HepG2 (cell line): Measurements from ENCODE around the gene DQX1. TPM values are rescaled to one million over a fixed set of nuclear protein-coding genes. Genes with fewer than 3 reads are reported as not detected.

ENCODE experiments used
- DMAP1 ChIP-seq: IDR thresholded peaks from 2 replicates; pipeline ENCODE4 v1.6.1; 2016
- ETV6 ChIP-seq: sonication (generic); formaldehyde crosslinking; conservative IDR thresholded peaks from 2 replicates; pipeline ENCODE4 v1.4.0; 2020; ENCODE audit warnings: missing genetic modification reagents
- MZF1 ChIP-seq: sonication (generic); formaldehyde crosslinking; IDR thresholded peaks from 2 replicates; pipeline ENCODE4 v1.8.1; 2023; ENCODE audit warnings: mild to moderate bottlenecking, missing genetic modification reagents, borderline replicate concordance
- NFIB ChIP-seq: sonication (generic); formaldehyde crosslinking; IDR thresholded peaks from 2 replicates; pipeline ENCODE4 v1.9.0; 2021; ENCODE audit warnings: missing genetic modification reagents, mild to moderate bottlenecking, borderline replicate concordance
- NRL ChIP-seq: sonication (generic); formaldehyde crosslinking; IDR thresholded peaks from 2 replicates; pipeline ENCODE4 v1.5.0; 2020; ENCODE audit warnings: missing genetic modification reagents, mild to moderate bottlenecking, moderate library complexity, borderline replicate concordance
- RFXANK ChIP-seq: IDR thresholded peaks from 2 replicates; pipeline ENCODE4 v1.6.1; 2016
- YEATS4 ChIP-seq: sonication (generic); formaldehyde crosslinking; IDR thresholded peaks from 2 replicates; pipeline ENCODE4 v1.4.0; 2020; ENCODE audit warnings: missing genetic modification reagents, borderline replicate concordance
- ZNF121 ChIP-seq: sonication (generic); formaldehyde crosslinking; IDR thresholded peaks from 2 replicates; pipeline ENCODE4 v1.5.0; 2020; ENCODE audit warnings: mild to moderate bottlenecking, missing genetic modification reagents
- ZNF224 ChIP-seq: sonication (generic); formaldehyde crosslinking; IDR thresholded peaks from 2 replicates; pipeline ENCODE4 v1.5.0; 2020; ENCODE audit warnings: mild to moderate bottlenecking, missing genetic modification reagents
- ZNF549 ChIP-seq: sonication (generic); formaldehyde crosslinking; IDR thresholded peaks from 2 replicates; pipeline ENCODE4 v1.5.0; 2020; ENCODE audit warnings: missing genetic modification reagents
- ZNF850 ChIP-seq: sonication (generic); formaldehyde crosslinking; conservative IDR thresholded peaks from 2 replicates; pipeline ENCODE4 v1.9.0; 2021; ENCODE audit warnings: mild to moderate bottlenecking, missing genetic modification reagents
- polyA plus RNA-seq, 8 experiments: library from polyadenylated mRNA; depleted of rRNA in 3 of 8; stranded (reverse) in 7 of 8; unstranded in 1 of 8; fragments of >200 nt; fragmentation: Illumina TruSeq in 4 of 8; extraction: Trizol in 4 of 8; gene quantifications; 2 replicates each; pipeline versions ENCODE4 v1.2.1 to v1.2.3, GENCODE V29; 2011 to 2016; ENCODE audit warnings: low read depth in 4 of 8, missing spikeins in 1 of 8, mixed read lengths in 1 of 8; ENCODE audit not compliant: insufficient read depth in 1 of 8
- total RNA-seq, 5 experiments: library from RNA; depleted of rRNA; stranded (reverse); fragments of >200 nt; fragmentation: Illumina TruSeq; extraction: Trizol; gene quantifications; 2 replicates each; pipeline ENCODE4 v1.2.3, GENCODE V29; 2016; ENCODE audit warnings: low read depth in 1 of 5
- TF ChIP-seq, protein P1 (sequence below): sonication (generic); formaldehyde crosslinking; IDR thresholded peaks from 2 replicates; pipeline ENCODE4 v1.4.0; 2020; ENCODE audit warnings: missing genetic modification reagents, borderline replicate concordance
- TF ChIP-seq, protein P2 (sequence below): sonication (generic); formaldehyde crosslinking; IDR thresholded peaks from 2 replicates; pipeline ENCODE4 v1.5.0; 2020; ENCODE audit warnings: mild to moderate bottlenecking, missing genetic modification reagents, moderate library complexity
- TF ChIP-seq, protein P3 (sequence below): sonication (generic); formaldehyde crosslinking; IDR thresholded peaks from 2 replicates; pipeline ENCODE4 v1.8.0; 2023; ENCODE audit warnings: mild to moderate bottlenecking, missing genetic modification reagents
- TF ChIP-seq, protein P4 (sequence below): IDR thresholded peaks from 2 replicates; pipeline ENCODE4 v1.6.1; 2016; ENCODE audit warnings: low read depth, missing genetic modification reagents, missing compliant biosample characterization

DQX1 gene
- total and polyA plus RNA-seq, 2 of the 13 experiments (the other 11 are each of a cell fraction or from before 2014, with no cell fraction given): 27.6 to 89.8 TPM

DNA sequence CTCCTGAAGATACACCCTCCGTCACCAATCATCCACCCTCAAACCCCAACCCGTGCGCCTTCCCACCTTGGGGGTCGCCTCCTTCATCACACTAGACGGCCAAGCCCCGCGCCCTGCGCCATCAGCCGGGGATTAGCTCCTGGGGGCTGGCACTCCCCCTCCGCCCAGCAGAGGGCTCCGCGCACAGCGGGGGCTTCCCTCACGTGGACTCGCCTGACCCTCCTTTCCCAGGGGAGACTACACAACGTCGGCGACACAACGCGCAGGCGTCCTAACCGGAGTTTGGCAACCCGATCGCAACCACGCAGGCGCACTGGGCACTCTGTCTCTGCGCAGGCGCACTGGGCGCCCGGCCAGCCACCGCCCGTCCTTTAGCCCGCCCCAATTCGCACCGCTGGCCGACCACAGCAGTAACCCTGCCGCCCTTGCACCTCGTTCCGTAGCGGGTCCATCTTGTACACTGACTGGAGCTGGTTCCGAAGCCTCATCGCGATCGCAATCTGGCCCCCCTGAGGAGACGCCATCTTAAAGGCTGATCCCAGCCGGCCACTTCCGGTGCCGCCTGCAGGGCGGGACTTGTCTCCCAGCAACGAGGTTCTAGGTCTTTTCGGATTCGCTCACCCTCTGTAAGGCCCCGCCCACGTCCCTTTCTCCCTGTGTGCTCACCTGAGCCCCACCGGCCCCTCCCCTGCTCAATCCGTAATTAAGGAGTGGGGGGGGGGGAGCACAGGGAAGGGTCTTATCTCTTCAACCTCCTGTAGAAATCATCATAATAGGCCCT is 18.7 kb downstream of the DQX1 start, which contains the start of gene PCGF1 (continued):
- TF ChIP-seq, protein P1, sequence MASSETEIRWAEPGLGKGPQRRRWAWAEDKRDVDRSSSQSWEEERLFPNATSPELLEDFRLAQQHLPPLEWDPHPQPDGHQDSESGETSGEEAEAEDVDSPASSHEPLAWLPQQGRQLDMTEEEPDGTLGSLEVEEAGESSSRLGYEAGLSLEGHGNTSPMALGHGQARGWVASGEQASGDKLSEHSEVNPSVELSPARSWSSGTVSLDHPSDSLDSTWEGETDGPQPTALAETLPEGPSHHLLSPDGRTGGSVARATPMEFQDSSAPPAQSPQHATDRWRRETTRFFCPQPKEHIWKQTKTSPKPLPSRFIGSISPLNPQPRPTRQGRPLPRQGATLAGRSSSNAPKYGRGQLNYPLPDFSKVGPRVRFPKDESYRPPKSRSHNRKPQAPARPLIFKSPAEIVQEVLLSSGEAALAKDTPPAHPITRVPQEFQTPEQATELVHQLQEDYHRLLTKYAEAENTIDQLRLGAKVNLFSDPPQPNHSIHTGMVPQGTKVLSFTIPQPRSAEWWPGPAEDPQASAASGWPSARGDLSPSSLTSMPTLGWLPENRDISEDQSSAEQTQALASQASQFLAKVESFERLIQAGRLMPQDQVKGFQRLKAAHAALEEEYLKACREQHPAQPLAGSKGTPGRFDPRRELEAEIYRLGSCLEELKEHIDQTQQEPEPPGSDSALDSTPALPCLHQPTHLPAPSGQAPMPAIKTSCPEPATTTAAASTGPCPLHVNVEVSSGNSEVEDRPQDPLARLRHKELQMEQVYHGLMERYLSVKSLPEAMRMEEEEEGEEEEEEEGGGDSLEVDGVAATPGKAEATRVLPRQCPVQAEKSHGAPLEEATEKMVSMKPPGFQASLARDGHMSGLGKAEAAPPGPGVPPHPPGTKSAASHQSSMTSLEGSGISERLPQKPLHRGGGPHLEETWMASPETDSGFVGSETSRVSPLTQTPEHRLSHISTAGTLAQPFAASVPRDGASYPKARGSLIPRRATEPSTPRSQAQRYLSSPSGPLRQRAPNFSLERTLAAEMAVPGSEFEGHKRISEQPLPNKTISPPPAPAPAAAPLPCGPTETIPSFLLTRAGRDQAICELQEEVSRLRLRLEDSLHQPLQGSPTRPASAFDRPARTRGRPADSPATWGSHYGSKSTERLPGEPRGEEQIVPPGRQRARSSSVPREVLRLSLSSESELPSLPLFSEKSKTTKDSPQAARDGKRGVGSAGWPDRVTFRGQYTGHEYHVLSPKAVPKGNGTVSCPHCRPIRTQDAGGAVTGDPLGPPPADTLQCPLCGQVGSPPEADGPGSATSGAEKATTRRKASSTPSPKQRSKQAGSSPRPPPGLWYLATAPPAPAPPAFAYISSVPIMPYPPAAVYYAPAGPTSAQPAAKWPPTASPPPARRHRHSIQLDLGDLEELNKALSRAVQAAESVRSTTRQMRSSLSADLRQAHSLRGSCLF: no peak
- TF ChIP-seq, protein P2, sequence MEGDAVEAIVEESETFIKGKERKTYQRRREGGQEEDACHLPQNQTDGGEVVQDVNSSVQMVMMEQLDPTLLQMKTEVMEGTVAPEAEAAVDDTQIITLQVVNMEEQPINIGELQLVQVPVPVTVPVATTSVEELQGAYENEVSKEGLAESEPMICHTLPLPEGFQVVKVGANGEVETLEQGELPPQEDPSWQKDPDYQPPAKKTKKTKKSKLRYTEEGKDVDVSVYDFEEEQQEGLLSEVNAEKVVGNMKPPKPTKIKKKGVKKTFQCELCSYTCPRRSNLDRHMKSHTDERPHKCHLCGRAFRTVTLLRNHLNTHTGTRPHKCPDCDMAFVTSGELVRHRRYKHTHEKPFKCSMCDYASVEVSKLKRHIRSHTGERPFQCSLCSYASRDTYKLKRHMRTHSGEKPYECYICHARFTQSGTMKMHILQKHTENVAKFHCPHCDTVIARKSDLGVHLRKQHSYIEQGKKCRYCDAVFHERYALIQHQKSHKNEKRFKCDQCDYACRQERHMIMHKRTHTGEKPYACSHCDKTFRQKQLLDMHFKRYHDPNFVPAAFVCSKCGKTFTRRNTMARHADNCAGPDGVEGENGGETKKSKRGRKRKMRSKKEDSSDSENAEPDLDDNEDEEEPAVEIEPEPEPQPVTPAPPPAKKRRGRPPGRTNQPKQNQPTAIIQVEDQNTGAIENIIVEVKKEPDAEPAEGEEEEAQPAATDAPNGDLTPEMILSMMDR (CRISPR knock-in tag): peak; percentile 98
- TF ChIP-seq, protein P3, sequence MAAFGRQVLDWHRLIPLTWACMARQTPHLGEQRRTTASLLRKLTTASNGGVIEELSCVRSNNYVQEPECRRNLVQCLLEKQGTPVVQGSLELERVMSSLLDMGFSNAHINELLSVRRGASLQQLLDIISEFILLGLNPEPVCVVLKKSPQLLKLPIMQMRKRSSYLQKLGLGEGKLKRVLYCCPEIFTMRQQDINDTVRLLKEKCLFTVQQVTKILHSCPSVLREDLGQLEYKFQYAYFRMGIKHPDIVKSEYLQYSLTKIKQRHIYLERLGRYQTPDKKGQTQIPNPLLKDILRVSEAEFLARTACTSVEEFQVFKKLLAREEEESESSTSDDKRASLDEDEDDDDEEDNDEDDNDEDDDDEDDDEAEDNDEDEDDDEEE: peak; percentile 98
- TF ChIP-seq NRL (CRISPR knock-in tag) (peak; percentile 74; the same call in 1 of the 2 replicates), ZNF549 (CRISPR knock-in tag) (no peak), DMAP1 (peak; percentile 85), ZNF224 (CRISPR knock-in tag) (0 out of 2 replicates have a peak, but pooled peaks have one; percentile 15), YEATS4 (CRISPR knock-in tag) (peak; percentile 89), NFIB (CRISPR knock-in tag) (no peak), ETV6 (CRISPR knock-in tag) (0 out of 2 replicates have a peak, but pooled peaks have one; percentile 27), ZNF850 (CRISPR knock-in tag) (0 out of 2 replicates have a peak, but pooled peaks have one; percentile 33), MZF1 (peak; percentile 1; the same call in 1 of the 2 replicates), RFXANK (CRISPR knock-in tag) (no peak; the same call in 1 of the 2 replicates), ZNF121 (0 out of 2 replicates have a peak, but pooled peaks have one; percentile 24)
- TF ChIP-seq, protein P4, sequence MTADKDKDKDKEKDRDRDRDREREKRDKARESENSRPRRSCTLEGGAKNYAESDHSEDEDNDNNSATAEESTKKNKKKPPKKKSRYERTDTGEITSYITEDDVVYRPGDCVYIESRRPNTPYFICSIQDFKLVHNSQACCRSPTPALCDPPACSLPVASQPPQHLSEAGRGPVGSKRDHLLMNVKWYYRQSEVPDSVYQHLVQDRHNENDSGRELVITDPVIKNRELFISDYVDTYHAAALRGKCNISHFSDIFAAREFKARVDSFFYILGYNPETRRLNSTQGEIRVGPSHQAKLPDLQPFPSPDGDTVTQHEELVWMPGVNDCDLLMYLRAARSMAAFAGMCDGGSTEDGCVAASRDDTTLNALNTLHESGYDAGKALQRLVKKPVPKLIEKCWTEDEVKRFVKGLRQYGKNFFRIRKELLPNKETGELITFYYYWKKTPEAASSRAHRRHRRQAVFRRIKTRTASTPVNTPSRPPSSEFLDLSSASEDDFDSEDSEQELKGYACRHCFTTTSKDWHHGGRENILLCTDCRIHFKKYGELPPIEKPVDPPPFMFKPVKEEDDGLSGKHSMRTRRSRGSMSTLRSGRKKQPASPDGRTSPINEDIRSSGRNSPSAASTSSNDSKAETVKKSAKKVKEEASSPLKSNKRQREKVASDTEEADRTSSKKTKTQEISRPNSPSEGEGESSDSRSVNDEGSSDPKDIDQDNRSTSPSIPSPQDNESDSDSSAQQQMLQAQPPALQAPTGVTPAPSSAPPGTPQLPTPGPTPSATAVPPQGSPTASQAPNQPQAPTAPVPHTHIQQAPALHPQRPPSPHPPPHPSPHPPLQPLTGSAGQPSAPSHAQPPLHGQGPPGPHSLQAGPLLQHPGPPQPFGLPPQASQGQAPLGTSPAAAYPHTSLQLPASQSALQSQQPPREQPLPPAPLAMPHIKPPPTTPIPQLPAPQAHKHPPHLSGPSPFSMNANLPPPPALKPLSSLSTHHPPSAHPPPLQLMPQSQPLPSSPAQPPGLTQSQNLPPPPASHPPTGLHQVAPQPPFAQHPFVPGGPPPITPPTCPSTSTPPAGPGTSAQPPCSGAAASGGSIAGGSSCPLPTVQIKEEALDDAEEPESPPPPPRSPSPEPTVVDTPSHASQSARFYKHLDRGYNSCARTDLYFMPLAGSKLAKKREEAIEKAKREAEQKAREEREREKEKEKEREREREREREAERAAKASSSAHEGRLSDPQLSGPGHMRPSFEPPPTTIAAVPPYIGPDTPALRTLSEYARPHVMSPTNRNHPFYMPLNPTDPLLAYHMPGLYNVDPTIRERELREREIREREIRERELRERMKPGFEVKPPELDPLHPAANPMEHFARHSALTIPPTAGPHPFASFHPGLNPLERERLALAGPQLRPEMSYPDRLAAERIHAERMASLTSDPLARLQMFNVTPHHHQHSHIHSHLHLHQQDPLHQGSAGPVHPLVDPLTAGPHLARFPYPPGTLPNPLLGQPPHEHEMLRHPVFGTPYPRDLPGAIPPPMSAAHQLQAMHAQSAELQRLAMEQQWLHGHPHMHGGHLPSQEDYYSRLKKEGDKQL: peak; percentile 41; the same call in 1 of the 2 replicates
